Activated naive CD8-positive, alpha-beta T cell (primary cell): ENCODE results near the gene TRIM59.
"Not testable (repeated sequence)": the region's sequence is repeated elsewhere in the genome, so short reads cannot be mapped to it uniquely, and the experiment has no call there.

Experiments used
- H3K27ac Mint-ChIP-seq: one replicate; pipeline ENCODE4 v1.8.0; 2021; ENCODE audit warnings: mixed read lengths
- H3K27me3 Mint-ChIP-seq: one replicate; pipeline ENCODE4 v1.8.0; 2021; ENCODE audit warnings: mixed read lengths
- H3K36me3 Mint-ChIP-seq: one replicate; pipeline ENCODE4 v1.8.0; 2021; ENCODE audit warnings: mixed read lengths
- H3K4me1 Mint-ChIP-seq: one replicate; pipeline ENCODE4 v1.8.0; 2021; ENCODE audit warnings: low read depth, mixed read lengths
- H3K4me3 Mint-ChIP-seq: one replicate; pipeline ENCODE4 v1.8.0; 2021; ENCODE audit warnings: mild to moderate bottlenecking, mixed read lengths
- H3K9me3 Mint-ChIP-seq: one replicate; pipeline ENCODE4 v1.8.0; 2021; ENCODE audit warnings: low read depth, mixed read lengths

TRIM59 gene

DNA sequence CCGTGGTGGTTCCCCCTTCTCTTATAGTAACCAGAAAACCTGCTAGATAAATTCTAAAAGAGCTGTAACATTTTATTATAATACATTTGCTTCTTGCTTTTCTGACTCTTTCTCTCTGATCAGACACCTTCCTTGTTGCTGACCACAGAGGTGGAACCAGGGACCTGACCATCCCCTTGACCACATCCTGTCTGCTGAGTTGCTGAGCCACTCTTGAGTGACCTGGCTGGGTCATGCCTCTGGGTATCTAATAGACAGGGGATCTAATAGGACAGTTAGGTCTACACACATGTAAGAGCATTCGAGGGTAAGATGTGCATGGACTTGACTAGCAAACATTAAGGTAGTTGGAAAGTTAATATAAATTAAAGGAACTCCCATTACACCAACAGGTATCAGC, 22.8 kb upstream of the TRIM59 start:
- no peaks in the 10 kb centered on the region for H3K4me1 Mint-ChIP-seq
- H3K27ac Mint-ChIP-seq = no peak overlapping the region
- peaks cover 4% of the 10 kb centered on the region for H3K36me3 Mint-ChIP-seq
- H3K9me3 Mint-ChIP-seq = peaks cover 11% of the 10 kb centered on the region
- peaks cover 7% of the 10 kb centered on the region for H3K27me3 Mint-ChIP-seq
- no peak overlapping the region for H3K4me3 Mint-ChIP-seq

DNA sequence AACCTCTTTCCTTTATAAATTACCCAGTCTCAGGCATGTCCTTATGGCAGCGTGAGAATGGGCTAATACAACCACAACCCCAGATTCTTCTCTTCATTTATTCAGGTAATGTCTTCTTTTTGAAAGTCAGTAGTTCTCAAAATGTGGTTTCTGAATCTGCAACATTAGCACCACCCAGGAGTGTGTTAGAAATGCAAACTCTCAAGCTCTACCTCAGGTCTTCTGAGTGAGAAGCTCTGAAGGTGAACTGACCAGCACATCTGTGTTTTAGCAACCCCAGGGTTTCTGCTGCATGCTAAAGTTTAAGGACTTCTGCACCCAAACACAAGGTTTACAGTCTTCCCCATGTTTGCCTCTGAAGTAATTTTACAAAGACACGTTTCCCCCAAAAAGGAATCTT, 22.3 kb upstream of the TRIM59 start:
- H3K36me3 Mint-ChIP-seq = peaks cover 2% of the 10 kb centered on the region
- no peak overlapping the region for H3K27ac Mint-ChIP-seq

DNA sequence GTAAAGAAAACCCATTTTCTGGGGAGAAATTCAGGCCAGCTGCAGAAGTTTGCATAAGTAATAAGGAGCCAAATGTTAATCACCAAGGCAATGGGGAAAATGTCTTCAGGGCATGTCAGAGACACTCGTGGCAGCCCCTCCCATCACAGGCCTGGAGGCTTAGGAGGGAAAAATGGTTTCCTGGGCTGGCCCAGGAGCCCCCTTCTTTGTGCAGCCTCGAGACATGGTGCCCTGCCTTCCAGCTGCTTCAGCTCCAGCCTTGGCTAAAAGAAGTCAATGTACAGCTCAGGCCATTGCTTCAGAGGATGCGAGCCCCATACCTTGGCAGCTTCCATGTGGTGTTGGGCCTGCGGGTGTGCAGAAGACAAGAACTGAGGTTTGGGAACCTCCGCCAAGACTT, 20.6 kb upstream of the TRIM59 start:
- peaks cover 11% of the 10 kb centered on the region for H3K9me3 Mint-ChIP-seq
- no peak overlapping the region for H3K27ac Mint-ChIP-seq
- H3K4me1 Mint-ChIP-seq = no peaks in the 10 kb centered on the region
- peaks cover 2% of the 10 kb centered on the region for H3K36me3 Mint-ChIP-seq
- no peak overlapping the region for H3K4me3 Mint-ChIP-seq
- peaks cover 5% of the 10 kb centered on the region for H3K27me3 Mint-ChIP-seq

More for the DNA sequence above, 22.3 kb upstream of the TRIM59 start:
- Mint-ChIP-seq H3K4me1 (no peaks in the 10 kb centered on the region), H3K9me3 (peaks cover 11% of the 10 kb centered on the region), H3K4me3 (no peak overlapping the region), H3K27me3 (peaks cover 7% of the 10 kb centered on the region)

DNA sequence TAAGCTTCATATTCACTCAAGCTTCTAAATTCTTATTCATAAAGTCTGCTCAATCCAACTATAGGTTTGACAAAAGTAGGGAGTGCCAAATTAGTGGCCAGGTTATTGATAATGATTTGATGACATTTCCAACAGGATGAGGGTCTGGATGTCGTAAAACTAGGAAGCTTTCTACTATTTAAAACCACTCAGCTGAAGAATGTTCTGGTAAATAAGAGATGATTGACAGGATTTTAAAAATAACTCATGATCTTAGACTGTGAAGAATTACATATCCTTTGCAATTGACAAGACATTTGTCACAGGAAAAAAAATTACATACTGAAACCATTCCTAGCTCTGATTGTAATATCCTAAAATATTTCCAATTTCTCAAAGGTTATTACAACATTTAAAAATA, 15.4 kb upstream of the TRIM59 start:
- Mint-ChIP-seq H3K36me3 (no peaks in the 10 kb centered on the region), H3K27me3 (peaks cover 6% of the 10 kb centered on the region), H3K9me3 (peaks cover 11% of the 10 kb centered on the region), H3K4me1 (no peaks in the 10 kb centered on the region), H3K27ac (no peak overlapping the region), H3K4me3 (no peak overlapping the region)

DNA sequence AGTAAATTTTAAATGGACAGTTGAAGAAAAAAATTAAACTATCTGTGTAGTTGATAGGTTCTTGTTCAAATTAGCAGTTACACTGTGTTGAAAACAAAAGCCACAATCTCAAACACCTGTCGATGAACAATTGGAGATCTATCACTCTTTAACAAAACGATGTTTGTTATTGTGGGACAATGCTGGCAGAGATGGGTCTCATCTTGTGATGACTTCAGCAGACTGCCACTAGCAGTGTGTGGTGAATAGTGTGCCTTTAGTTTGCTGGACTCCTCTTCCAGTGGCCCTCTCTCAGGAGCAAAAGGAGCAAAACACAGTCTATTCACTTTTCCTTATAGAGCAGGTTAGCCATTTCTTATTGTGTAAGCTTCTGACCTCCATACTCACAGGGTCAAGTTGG, 14.7 kb upstream of the TRIM59 start:
- no peak overlapping the region for H3K27ac Mint-ChIP-seq
- H3K4me3 Mint-ChIP-seq = no peak overlapping the region
- H3K4me1 Mint-ChIP-seq = no peaks in the 10 kb centered on the region
- H3K9me3 Mint-ChIP-seq = peaks cover 4% of the 10 kb centered on the region
- no peaks in the 10 kb centered on the region for H3K36me3 Mint-ChIP-seq
- H3K27me3 Mint-ChIP-seq = peaks cover 8% of the 10 kb centered on the region

DNA sequence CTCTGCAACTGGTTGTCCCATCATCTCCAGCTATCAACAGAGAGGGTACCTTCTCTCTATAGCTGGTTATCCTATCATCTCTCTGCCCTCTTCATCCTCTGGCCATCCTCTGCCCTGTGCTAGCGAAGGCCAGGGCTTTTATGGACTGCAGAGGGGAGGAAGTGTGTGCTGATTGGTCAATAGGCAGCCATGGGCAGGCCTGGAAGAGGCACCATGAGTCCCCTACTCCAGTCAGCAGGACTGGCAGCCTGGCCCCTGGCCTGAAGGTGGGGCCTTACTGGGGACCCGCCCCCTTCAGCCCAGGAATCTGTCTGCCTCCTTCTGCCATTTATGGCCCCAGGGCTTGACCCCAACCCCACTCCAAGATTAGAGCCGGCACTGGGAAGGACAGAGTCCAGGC, 10.4 kb upstream of the TRIM59 start:
- H3K4me1 Mint-ChIP-seq = no peaks in the 10 kb centered on the region
- no peak overlapping the region for H3K4me3 Mint-ChIP-seq
- peaks cover 8% of the 10 kb centered on the region for H3K27me3 Mint-ChIP-seq
- no peaks in the 10 kb centered on the region for H3K36me3 Mint-ChIP-seq
- no peaks in the 10 kb centered on the region for H3K9me3 Mint-ChIP-seq
- H3K27ac Mint-ChIP-seq = no peak overlapping the region

DNA sequence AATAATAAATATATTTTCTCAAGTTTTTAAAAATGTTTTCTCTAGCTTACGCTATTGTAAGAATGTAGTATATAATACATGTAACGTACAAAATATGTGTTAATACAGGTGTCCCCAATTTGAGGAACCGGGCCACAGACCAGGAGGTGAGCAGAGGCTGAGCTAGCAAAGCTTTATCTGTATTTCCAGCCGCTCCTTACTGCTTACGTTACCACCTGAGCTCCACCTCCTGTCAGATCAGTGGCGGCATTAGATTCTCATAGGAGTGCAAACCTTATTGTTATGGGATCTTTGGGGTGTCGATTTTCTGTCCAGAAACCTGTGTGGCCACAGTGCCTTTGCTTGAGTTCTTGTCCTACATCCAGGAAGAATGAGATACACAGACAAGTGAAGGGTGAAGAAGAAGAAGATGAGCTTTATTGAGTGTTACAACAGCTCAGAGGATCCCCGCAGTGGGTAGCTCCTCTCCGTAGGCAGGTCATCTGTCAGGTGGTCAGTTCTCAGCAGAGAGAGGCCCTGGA, 9.9 kb upstream of the TRIM59 start:
- H3K27me3 Mint-ChIP-seq = peaks cover 8% of the 10 kb centered on the region
- H3K27ac Mint-ChIP-seq = no peak overlapping the region
- H3K9me3 Mint-ChIP-seq = no peaks in the 10 kb centered on the region
- H3K36me3 Mint-ChIP-seq = no peaks in the 10 kb centered on the region
- H3K4me1 Mint-ChIP-seq = no peaks in the 10 kb centered on the region
- H3K4me3 Mint-ChIP-seq = no peak overlapping the region

DNA sequence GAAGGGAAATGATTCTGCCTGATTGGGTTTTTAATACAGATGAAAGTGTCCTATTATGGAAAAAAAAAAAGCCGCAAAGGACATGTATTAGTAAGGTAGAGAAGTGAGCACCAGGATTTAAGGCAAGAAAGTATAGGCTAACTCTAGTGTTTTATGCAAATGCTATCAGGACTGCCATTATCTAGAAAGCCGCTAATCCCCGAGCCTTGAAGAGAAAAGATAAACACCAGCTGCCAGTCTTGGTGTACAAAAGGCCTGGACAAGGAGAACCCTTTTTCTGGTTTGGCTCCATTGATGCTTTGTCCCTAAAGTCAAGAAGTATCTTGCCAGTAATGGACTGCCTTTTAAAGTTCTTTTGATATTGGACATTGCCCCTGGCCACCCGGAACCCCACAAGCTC, 8.6 kb upstream of the TRIM59 start:
- H3K4me3 Mint-ChIP-seq = no peak overlapping the region
- no peaks in the 10 kb centered on the region for H3K9me3 Mint-ChIP-seq
- H3K4me1 Mint-ChIP-seq = no peaks in the 10 kb centered on the region
- no peaks in the 10 kb centered on the region for H3K36me3 Mint-ChIP-seq
- H3K27ac Mint-ChIP-seq = no peak overlapping the region
- peaks cover 6% of the 10 kb centered on the region for H3K27me3 Mint-ChIP-seq

DNA sequence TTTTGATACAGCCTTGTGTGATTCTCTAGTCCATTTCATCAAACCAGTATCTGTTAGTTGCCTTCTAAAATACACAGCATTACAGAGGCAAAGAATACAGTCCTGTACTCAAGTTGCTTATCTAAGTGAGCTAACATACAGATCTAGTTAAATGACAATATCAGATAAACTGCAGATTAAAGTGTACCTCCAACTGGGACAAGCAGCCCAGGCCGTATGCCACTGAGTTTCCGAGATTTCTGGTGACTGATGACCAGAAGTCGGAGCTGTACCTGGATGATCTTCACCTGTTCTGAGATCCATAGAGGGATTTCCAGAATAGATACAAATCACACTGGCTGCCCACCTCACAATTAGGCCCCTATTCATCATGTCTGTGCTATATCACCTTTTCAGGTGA, 6.3 kb upstream of the TRIM59 start:
- H3K36me3 Mint-ChIP-seq = no peaks in the 10 kb centered on the region
- no peak overlapping the region for H3K4me3 Mint-ChIP-seq
- no peak overlapping the region for H3K27ac Mint-ChIP-seq
- no peaks in the 10 kb centered on the region for H3K9me3 Mint-ChIP-seq
- H3K27me3 Mint-ChIP-seq = peaks cover 2% of the 10 kb centered on the region
- no peaks in the 10 kb centered on the region for H3K4me1 Mint-ChIP-seq

DNA sequence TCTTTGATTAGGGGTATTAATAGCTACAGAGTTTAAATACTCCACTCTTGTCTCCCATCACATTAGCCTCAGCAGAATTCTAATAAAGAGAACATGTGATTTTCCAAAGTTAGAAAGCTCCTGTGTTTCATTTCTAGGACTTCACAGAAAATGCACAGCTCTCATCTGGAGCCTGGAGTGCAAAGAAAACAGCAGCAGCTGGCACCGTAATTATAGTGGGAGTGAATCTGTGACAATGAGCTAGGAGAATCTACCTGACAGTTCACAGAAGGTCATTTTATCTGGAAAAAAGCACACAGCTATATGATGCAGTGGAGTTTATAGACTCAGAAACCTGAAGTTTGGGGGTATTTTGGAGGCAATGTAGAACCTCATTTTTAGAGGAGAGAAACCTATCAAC, 5.4 kb upstream of the TRIM59 start:
- peaks cover 5% of the 10 kb centered on the region for H3K4me1 Mint-ChIP-seq
- no peaks in the 10 kb centered on the region for H3K9me3 Mint-ChIP-seq
- H3K36me3 Mint-ChIP-seq = no peaks in the 10 kb centered on the region
- no peak overlapping the region for H3K4me3 Mint-ChIP-seq
- H3K27ac Mint-ChIP-seq = no peak overlapping the region
- peaks cover 2% of the 10 kb centered on the region for H3K27me3 Mint-ChIP-seq

DNA sequence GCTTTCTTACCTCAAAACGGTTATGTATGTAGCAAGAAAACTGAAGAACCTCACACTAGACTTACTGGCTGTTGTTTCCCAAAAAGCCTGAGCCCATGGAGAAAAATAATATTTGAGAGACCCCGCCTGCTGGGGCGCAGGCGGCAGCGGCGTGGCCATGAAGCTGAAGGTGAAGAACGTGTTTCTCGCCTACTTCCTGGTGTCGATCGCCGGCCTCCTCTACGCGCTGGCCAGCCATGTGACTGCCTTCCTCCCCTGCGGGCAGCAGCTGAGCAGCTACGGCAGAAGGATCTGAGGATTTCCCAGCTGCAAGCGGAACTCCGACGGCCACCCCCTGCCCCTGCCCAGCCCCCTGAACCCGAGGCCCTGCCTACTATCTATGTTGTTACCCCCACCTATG, 2.7 kb upstream of the TRIM59 start:
- H3K4me3 Mint-ChIP-seq, H3K27ac Mint-ChIP-seq, H3K36me3 Mint-ChIP-seq, H3K27me3 Mint-ChIP-seq, H3K9me3 Mint-ChIP-seq: not testable (repeated sequence)
- peaks cover 20% of the 10 kb centered on the region for H3K4me1 Mint-ChIP-seq

DNA sequence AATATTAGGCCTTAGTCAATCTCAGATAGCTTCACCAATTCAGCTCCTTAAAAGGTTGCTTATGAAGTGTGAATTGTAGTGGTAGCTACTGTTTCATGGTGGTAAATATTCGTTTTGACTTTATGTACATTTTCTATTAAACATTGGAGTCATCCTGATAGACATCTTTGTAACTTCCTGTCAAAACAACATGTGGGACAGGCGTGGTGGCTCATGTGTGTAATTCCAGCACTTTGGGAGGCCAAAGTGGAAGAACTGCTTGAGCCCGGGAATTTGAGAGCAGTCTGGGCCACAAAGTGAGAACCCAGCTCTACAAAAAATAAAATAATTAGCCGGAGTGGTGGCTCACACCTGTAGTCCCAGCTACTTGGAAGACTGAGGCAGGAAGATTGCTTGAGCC, 2.0 kb upstream of the TRIM59 start:
- Mint-ChIP-seq H3K27me3 (no peaks in the 10 kb centered on the region), H3K4me3 (no peak overlapping the region), H3K4me1 (peaks cover 23% of the 10 kb centered on the region), H3K36me3 (peaks cover 2% of the 10 kb centered on the region), H3K27ac (no peak overlapping the region), H3K9me3 (no peaks in the 10 kb centered on the region)

DNA sequence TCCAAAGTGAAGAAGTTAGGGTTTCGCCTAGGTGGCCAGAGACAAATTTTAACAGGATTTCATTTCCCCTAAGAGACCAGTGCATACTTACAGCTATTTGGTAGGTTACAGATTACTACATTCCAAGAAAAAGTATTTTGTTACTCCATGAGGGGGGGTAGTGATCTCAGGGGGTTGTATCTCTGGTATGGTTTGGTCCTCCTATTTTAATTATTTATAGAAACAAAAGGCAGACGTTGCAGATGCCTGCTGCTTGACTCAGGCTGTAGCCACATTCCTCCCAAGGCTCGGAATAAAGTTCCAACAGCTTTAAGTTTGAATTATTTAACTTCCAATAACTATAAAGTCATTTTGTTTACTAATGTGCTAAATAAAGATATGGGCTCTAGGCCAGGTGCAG, 1.3 kb upstream of the TRIM59 start:
- Mint-ChIP-seq H3K4me1 (peaks cover 28% of the 10 kb centered on the region), H3K27me3 (no peaks in the 10 kb centered on the region), H3K27ac (no peak overlapping the region), H3K9me3 (no peaks in the 10 kb centered on the region), H3K36me3 (peaks cover 5% of the 10 kb centered on the region), H3K4me3 (peak overlapping the region; percentile 99)

DNA sequence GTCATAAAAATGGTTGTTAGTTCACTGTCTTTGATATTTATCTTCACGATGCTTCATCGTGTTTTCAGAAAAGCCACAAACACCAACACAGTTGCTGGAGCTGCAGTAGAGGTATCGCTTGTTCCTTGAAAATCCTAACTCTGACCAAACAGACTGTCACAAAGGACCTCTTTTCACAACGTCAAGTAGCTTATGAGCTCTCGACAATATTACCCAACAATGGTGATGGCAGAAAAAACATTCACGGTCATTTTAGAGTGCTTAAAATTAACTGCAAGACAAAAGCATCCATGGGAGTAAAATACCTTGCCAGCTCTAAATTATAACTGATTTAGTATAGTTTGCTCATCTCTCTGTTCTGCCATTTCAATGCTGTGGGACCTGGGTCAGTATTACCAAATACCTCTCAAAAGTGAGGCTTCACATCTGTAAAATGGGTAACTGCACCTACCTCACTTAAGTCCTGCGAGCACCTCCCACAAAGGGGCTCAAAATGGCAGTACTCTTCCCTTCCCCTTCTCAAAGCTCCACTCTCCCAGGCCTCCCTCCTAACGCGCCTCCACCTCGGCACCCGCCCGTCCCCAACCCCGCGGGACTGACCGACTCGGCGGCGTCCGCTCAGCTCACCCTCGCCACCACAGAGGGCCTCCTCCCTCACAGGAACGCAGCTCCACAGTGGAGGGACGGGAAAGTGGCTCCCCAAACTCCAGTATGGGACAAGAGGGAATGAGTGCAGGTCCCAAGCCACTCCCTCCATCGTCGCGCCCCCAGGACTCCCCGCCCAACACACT, 546 bp downstream of the TRIM59 start:
- no peaks in the 10 kb centered on the region for H3K27me3 Mint-ChIP-seq
- peaks cover 34% of the 10 kb centered on the region for H3K4me1 Mint-ChIP-seq
- peak overlapping the region; percentile 99 for H3K4me3 Mint-ChIP-seq
- peak overlapping the region; percentile 96 for H3K27ac Mint-ChIP-seq
- H3K36me3 Mint-ChIP-seq = peaks cover 9% of the 10 kb centered on the region
- peaks cover 4% of the 10 kb centered on the region for H3K9me3 Mint-ChIP-seq

DNA sequence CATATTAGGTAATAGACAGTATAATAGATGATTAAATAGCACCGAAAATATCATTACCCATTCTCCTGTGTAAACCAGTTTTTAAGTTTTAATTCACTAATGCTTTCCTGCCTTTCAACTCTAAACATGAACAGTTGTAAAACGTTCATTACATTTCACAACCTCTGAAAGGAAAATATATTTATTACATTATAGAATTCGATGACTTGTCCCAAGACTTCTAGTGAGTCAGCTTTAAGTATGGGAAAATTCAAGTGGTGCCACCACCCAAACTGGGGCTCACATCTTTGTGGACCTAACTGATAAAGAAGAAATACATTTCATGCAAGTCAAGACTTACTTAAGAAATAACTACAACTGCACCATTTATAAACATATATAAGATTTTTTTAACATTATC, 2.0 kb downstream of the TRIM59 start:
- Mint-ChIP-seq H3K9me3 (peaks cover 4% of the 10 kb centered on the region), H3K27ac (no peak overlapping the region), H3K36me3 (peaks cover 11% of the 10 kb centered on the region), H3K4me3 (peak overlapping the region; percentile 23), H3K27me3 (no peaks in the 10 kb centered on the region), H3K4me1 (peaks cover 37% of the 10 kb centered on the region)

DNA sequence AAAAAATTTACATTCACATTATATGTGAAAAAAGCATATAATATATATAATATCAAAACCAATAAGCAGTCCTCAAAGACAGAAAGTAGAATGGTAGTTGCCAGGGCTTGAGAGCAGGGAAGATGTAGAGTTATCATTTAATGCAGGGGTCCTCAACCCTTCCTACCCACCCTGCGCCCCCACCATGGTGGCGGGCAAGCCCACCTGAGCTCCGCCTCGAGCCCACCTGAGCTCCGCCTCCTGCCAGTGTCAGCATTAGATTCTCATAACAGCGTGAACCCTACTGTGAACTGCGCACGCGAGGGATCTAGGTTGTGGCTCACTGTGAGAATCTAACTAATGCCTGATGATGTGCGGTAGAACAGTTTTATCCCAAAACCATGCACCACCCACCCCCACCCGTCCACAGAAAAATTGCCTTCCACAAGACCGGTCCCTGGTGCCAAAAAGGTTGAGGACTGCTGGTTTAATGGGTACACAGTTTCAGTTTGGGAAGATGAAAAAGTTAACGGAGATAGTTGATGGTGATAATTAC, 3.0 kb downstream of the TRIM59 start:
- Mint-ChIP-seq H3K4me3 (no peak overlapping the region), H3K9me3 (peaks cover 4% of the 10 kb centered on the region), H3K36me3 (peaks cover 13% of the 10 kb centered on the region), H3K4me1 (peaks cover 41% of the 10 kb centered on the region), H3K27me3 (no peaks in the 10 kb centered on the region), H3K27ac (no peak overlapping the region)
